Retinal pigment epithelial cell (primary cell): Measurements from ENCODE around the gene ALG10.
A peak's percentile ranks its signal among the peaks of the same experiment; 100 is the strongest.
"Not testable (repeated sequence)": the region's sequence is repeated elsewhere in the genome, so short reads cannot be mapped to it uniquely, and the experiment has no call there.

Experiments used
- DNase-seq: peaks from one replicate; pipeline ENCODE4 v3.0.0-alpha.2; 2010; ENCODE audit warnings: low read depth
- H3K4me3 ChIP-seq: 2 replicates; pipeline ENCODE4 v1.5.1; 2011; ENCODE audit warnings: mild to moderate bottlenecking, low read length, control low read depth, moderate library complexity
- CTCF ChIP-seq: conservative IDR thresholded peaks from 2 replicates; pipeline ENCODE4 v1.5.1; 2011; ENCODE audit warnings: low read depth, low read length, control low read depth, inconsistent platforms

The ALG10 gene, protein sequence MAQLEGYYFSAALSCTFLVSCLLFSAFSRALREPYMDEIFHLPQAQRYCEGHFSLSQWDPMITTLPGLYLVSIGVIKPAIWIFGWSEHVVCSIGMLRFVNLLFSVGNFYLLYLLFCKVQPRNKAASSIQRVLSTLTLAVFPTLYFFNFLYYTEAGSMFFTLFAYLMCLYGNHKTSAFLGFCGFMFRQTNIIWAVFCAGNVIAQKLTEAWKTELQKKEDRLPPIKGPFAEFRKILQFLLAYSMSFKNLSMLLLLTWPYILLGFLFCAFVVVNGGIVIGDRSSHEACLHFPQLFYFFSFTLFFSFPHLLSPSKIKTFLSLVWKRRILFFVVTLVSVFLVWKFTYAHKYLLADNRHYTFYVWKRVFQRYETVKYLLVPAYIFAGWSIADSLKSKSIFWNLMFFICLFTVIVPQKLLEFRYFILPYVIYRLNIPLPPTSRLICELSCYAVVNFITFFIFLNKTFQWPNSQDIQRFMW

GRCh38 chr12:34022079-34022830 lies at the start of gene ALG10:
TSS of gene ALG10 (plus strand) at chr12:34022496. CDS start at chr12:34022600, 104 bp downstream.
- peak; percentile 85 for DNase-seq
- TF ChIP-seq CTCF = peak; percentile 63
- H3K4me3 ChIP-seq = peak within 1 kb of the TSS; percentile 69

DNA sequence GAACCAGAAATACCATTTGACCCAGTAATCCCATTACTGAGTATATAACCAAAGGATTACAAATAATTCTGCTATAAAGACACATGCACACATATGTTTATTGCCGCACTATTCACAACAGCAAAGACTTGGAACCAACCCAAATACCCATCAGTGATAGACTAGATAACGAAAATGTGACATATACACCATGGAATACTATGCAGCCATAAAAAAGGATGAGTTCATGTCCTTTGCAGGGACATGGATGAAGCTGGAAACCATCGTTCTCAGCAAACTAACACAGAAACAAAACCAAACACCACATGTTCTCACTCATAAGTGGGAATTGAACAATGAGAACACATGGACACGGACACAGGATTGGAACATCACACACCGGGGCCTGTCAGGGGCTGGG lies 49.4 kb upstream of the ALG10 start:
- DNase-seq, H3K4me3 ChIP-seq: not testable (repeated sequence)

GRCh38 chr12:33977887-33978286 lies 44.4 kb upstream of the ALG10 start:
- TF ChIP-seq CTCF = no peak
- no peak overlapping the region for H3K4me3 ChIP-seq
- DNase-seq = no peak

- no peak overlapping the region for H3K4me3 ChIP-seq
- no peak for DNase-seq
- TF ChIP-seq CTCF = no peak
These were observed 34.0 kb upstream of the ALG10 start for GRCh38 chr12:33988197-33988805.

- H3K4me3 ChIP-seq = no peak overlapping the region
- no peak for DNase-seq
- TF ChIP-seq CTCF = no peak
These were observed 33.4 kb upstream of the ALG10 start for GRCh38 chr12:33988913-33989312.

- no peak for DNase-seq
- no peak overlapping the region for H3K4me3 ChIP-seq
- no peak for TF ChIP-seq CTCF
These were observed 27.2 kb upstream of the ALG10 start for GRCh38 chr12:33994857-33995808.

GRCh38 chr12:34008835-34009234 lies 13.5 kb upstream of the ALG10 start:
- H3K4me3 ChIP-seq = not testable (repeated sequence)

More at GRCh38 chr12:34008835-34009234, 13.5 kb upstream of the ALG10 start:
- not testable (repeated sequence) for DNase-seq
